Pulmonary artery endothelial cell (primary cell): ENCODE data around the gene SLC25A21. TPM values are rescaled to one million over a fixed set of nuclear protein-coding genes. Genes with fewer than 3 reads are reported as not detected.
"Not testable (repeated sequence)": the region's sequence is repeated elsewhere in the genome, so short reads cannot be mapped to it uniquely, and the experiment has no call there.

Experiments
- DNase-seq: peaks from one replicate; pipeline ENCODE4 v3.0.0-alpha.2; 2011; ENCODE audit warnings: low read depth, low spot score
- total RNA-seq: library from RNA; depleted of rRNA; stranded (reverse); fragments of >200 nt; gene quantifications from 2 replicates; pipeline ENCODE4 v1.2.3, GENCODE V29; 2014

SLC25A21 gene
- total RNA-seq, 1 donor from 2014 or later: 2.2 TPM

- no peak for DNase-seq
Observed at GRCh38 chr14:36944307-36945010, 227.9 kb downstream of the SLC25A21 start.

GRCh38 chr14:36942522-36943245 lies 229.7 kb downstream of the SLC25A21 start:
- no peak for DNase-seq

GRCh38 chr14:36941783-36942521 lies 230.5 kb downstream of the SLC25A21 start:
- peak; percentile 13 for DNase-seq

GRCh38 chr14:36940476-36940875 lies 231.9 kb downstream of the SLC25A21 start:
- DNase-seq: no peak

- no peak for DNase-seq
Observed at GRCh38 chr14:36939265-36939664, 233.1 kb downstream of the SLC25A21 start.

- DNase-seq: no peak
Observed at GRCh38 chr14:36938678-36939077, 233.7 kb downstream of the SLC25A21 start.

GRCh38 chr14:36935976-36936678 lies 236.3 kb downstream of the SLC25A21 start:
- DNase-seq: no peak

- no peak for DNase-seq
Observed at GRCh38 chr14:36934304-36934703, 238.1 kb downstream of the SLC25A21 start.

- DNase-seq: no peak
Observed at GRCh38 chr14:36931791-36932190, 240.6 kb downstream of the SLC25A21 start.

- no peak for DNase-seq
Observed at GRCh38 chr14:36928432-36928831, 244.0 kb downstream of the SLC25A21 start.

GRCh38 chr14:36925094-36925493 lies 247.3 kb downstream of the SLC25A21 start:
- DNase-seq: no peak

GRCh38 chr14:36916668-36917067 lies 255.7 kb downstream of the SLC25A21 start:
- DNase-seq: no peak

GRCh38 chr14:36915081-36915480 lies 257.3 kb downstream of the SLC25A21 start:
- DNase-seq: no peak

- no peak for DNase-seq
Observed at GRCh38 chr14:36910578-36910977, 261.8 kb downstream of the SLC25A21 start.

- no peak for DNase-seq
Observed at GRCh38 chr14:36905272-36905888, 267.0 kb downstream of the SLC25A21 start.

- DNase-seq: no peak
Observed at GRCh38 chr14:36901861-36902260, 270.5 kb downstream of the SLC25A21 start.

GRCh38 chr14:36900846-36901245 lies 271.6 kb downstream of the SLC25A21 start:
- DNase-seq: no peak

- not testable (repeated sequence) for DNase-seq
Observed at GRCh38 chr14:36896300-36896699, 276.1 kb downstream of the SLC25A21 start.

- no peak for DNase-seq
Observed at GRCh38 chr14:36884049-36884448, 288.4 kb downstream of the SLC25A21 start.

- DNase-seq: no peak
Observed at GRCh38 chr14:36880276-36880675, 292.1 kb downstream of the SLC25A21 start.

GRCh38 chr14:36879558-36879957 lies 292.8 kb downstream of the SLC25A21 start:
- DNase-seq: no peak
